ENCODE data around the gene OR13D1.
"Not testable (repeated sequence)": the region's sequence is repeated elsewhere in the genome, so short reads cannot be mapped to it uniquely, and the experiment has no call there.

The OR13D1 gene

GRCh38 chr9:104694218-104694617 is at the start of gene OR13D1:
Gene OR13D1 (plus strand): TSS chr9:104694518. CDS start chr9:104694518, 0 bp downstream.
- DNase-seq = no peak

- DNase-seq = no peak
Measured at GRCh38 chr9:104658496-104659195, 35.7 kb upstream of the OR13D1 start.

GRCh38 chr9:104675611-104676010 is 18.7 kb upstream of the OR13D1 start:
- no peak for DNase-seq

GRCh38 chr9:104682642-104683041 is 11.7 kb upstream of the OR13D1 start:
- no peak for DNase-seq

GRCh38 chr9:104686081-104686480 is 8.2 kb upstream of the OR13D1 start:
- no peak for DNase-seq

GRCh38 chr9:104700306-104700705 is 6.0 kb downstream of the OR13D1 start:
- no peak for DNase-seq

GRCh38 chr9:104708737-104709136 is 14.4 kb downstream of the OR13D1 start:
- DNase-seq = not testable (repeated sequence)

- DNase-seq = no peak
Measured at GRCh38 chr9:104711604-104712003, 17.3 kb downstream of the OR13D1 start.

GRCh38 chr9:104725014-104725413 is 30.7 kb downstream of the OR13D1 start:
- DNase-seq = no peak

- no peak for DNase-seq
Measured at GRCh38 chr9:104738452-104738851, 44.1 kb downstream of the OR13D1 start.

GRCh38 chr9:104740621-104741020 is 46.3 kb downstream of the OR13D1 start:
- DNase-seq = no peak

- DNase-seq = no peak
Measured at GRCh38 chr9:104743376-104743985, 49.2 kb downstream of the OR13D1 start.

Data from stimulated activated naive CD4-positive, alpha-beta T cell treated with Interleukin-2 at 50 U/mL for 16 hours (primary cell).